IPS-NIHi7 (cell line): ENCODE results near the gene GNPDA1.
"Not testable (repeated sequence)": the region's sequence is repeated elsewhere in the genome, so short reads cannot be mapped to it uniquely, and the experiment has no call there.

ENCODE experiments used
- DNase-seq: peaks from one replicate; pipeline ENCODE4 v3.0.0; 2012; ENCODE audit warnings: mixed read lengths; ENCODE audit errors: extremely low spot score

Gene GNPDA1

DNA sequence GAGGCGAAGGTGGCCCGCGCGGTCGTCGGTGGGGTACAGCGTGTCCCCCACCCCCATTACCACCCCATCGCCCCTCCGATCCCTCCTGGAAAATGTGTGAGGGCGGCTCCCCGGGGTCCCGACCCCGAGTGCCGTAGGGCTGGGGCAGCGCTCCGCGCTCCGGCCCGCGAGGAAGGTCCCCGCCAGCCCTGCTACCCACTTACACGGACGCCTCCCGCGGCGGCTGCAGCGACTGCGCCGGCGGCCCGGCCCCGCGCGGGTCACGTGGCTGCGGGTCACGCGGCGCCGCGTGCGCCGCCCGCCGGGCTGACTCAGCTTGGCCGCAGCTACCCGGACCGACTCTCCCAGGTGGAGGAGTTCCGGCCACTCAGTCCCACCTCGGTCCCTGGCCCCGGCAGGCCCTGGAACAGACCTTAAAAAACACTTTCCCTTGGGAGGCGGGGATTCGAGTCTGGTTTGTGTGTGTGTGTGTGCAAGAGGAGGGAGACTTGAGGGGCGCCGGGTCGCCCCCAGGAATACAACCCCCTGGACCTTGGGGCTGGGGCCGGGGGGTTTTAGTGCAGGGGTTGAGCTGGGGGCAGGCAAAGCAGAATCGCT lies at the start of gene GNPDA1:
Gene GNPDA1 (minus strand): TSS at position 236 of the 597 bp plus-strand sequence. CDS start 992 bp downstream, outside the sequence.
- DNase-seq, result peak; percentile 86

DNA sequence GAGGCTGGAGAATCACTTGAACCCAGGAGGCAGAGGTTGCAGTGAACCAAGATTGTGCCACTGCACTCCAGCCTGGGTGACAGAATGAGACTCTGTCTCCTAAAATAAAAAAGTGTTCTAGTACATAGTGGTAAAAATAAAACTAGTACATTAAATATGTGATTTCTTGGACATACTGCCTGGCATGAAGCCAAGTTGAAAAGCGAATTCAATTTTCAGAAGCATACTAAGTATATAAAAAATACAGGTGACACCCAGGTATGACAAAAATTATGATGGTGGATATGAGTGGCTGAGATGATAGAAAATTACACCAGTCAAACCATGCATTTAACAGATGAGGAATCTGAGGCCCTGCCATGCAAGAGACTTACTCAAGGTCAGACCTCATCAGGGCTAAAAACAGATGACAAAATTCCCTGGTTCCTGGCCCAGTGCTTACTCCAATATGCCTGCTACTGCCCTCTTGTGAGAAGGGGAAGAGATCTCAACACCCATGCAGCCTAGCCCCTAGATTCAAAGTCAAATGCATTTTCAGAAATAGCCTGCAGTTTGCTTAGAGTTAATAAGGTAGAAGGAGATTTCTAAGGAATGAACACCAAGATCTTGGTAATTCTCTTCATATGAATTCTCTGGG lies 46.6 kb upstream of the GNPDA1 start:
- DNase-seq, result peak; percentile 58

DNA sequence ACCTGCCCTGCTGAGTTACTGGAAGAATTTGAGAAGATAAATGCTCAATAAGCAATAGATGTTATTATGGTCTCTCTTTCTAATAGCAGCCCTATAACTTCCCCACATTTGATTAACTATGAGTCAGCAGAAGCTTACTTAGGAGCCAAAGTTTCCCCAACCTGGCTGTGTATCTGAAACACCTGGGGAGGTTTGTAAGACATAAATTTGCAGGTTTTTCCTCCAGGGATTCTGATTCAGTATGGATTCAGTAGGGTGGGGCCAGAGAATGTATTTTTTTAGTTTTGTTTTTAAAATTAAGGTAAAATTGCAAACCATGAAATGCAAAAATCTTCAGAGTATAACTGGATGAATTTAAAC lies 44.9 kb upstream of the GNPDA1 start:
- DNase-seq, result no peak

DNA sequence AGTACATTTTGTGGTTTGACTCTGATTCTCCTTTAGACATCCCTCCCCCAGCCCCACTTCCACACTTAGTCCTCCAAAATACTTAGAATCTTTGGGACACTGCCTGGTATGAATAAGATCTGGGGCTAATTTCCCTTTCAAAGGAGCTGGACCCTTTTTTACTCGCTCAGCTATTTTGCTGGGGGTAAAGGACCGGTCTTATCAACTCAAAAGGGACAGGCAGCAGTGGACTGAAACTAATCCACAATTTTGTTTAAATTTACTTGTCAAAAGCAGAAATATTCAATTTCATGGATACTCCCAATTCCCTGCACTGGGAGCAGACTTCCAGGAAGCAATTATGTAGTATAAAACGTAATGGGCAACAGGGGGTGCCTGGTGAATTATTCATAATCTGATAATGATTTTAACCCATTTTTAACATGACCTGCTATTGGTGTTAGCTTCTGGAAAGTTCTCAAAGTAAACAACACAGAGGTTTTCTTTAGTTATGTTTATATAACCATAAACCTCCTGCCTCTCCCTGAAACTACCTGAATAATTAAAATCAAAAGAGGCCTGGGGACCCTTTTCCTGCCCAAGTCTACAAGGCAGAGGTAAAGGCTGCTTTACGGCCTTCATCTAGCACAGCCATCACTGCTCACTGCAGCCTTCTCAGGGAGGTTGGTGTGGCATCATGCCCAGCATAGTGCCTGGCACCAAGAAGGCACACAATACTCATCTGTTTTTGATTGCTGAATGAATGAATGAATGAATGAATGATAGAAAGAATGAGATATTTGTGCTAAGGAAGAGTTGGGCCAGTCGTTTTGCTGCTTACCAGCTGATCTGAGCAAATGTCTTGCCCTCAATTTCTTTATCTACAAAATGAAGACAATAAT lies 44.2 kb upstream of the GNPDA1 start:
- no peak for DNase-seq

DNA sequence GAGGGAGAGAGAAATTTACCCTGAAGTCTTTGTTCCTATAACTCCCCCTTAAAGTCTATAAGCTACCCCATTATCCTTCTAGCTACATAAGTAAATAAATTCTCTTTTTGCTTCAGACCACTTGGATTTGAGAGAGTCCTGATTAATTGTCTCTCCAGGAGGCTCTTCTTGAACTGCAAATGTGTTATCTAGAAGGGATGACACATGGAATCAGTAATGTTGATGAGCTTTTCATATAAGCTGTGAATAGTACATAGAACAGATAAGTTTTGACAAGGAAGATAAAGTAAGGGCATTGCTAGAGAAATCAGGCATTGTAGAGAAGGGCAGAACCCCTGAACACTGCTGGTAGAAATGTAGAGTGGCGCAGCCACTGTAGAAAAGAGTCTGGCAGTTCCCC lies 42.5 kb upstream of the GNPDA1 start:
- DNase-seq, result no peak

DNA sequence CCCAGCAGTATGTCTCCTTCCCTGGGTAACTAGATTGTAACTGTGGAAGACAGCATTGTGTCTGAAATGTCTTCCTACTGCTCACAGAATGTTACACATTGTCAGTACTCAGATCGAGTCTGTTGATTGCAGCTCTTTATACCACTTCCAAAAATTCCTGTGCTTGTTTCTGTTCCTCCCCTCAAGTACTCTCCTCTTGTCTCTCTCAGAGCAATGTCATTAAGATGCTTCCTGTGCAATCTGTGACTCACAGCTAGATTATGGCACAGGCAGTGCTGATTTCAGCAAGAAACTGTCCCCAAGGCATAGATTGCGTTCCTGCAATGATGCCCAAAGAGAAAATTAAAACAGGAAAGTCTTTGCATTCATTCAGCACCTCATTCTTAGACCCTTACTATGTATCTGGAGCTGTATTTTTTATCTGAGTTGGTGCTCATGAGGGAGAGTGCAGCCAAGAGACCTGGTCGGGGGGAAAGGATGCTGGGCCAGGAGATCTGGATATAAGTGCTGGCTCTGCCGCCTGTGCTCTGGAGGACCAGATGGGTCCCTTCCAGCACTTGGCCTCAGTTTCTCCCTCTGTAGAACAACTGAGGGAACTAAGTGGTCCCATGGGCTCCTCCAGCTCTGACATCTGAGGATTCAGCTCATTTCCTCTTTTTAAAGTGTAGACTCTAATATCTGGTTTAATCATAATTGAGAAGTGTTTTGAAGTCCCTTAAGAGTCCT lies 40.8 kb upstream of the GNPDA1 start:
- DNase-seq, result no peak

DNA sequence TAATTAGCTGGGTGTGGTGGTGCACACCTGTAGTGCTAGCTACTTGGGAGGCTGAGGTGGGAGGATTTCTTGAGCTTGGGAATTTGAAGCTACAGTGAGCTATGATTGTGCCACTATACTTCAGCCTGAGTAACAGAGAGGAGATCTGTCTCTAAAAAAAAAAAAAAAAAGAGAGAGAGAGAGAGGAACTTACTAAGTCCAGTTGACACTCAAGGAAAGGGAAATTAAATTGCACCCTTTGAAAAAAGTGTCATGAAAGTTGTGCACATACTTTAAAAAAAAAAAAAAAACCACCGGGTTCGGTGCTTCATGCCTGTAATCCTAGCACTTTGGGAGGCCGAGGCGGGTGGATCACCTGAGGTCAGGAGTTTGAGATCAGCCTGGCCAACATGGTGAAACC lies 39.2 kb upstream of the GNPDA1 start:
- DNase-seq, result not testable (repeated sequence)

DNA sequence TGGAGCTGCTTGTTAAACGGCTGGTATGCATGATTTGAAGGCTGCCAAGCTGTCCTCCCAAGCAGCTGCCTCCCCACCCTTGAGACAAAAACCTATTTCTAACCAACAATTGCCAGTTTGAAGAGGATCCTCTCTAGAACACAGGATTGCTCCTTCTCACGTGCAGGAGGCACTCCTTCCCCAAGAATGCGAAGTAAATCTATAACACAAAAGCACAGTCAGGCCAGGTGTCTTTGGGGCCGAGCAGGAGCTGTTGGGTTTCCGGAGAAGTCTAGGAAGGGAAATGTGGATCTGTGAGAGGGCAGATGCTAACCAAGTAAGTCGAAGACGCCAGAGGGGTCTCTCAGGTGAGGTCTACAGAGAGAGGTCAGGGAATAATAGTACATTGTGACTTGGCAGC lies 35.4 kb upstream of the GNPDA1 start:
- peak; percentile 63 for DNase-seq

DNA sequence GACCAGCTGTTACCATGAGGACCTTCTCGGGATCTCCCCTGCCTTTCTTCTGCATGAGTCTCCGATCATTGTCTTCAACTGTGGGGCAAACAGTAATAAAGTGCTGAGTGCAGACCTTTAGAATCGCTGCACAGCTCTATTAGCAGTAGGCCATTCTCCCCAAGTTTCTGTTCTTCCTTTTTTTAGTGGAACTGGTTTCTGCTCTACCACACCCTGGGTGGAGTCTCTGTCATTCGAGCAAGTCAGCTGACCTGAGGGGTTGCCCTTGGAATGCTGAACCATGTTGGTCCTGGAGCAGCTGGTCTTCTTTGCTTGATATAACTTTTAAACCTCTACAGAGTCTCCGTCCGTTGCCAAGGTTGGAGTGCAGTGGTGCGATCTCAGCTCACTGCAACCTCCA lies 33.4 kb upstream of the GNPDA1 start:
- no peak for DNase-seq

DNA sequence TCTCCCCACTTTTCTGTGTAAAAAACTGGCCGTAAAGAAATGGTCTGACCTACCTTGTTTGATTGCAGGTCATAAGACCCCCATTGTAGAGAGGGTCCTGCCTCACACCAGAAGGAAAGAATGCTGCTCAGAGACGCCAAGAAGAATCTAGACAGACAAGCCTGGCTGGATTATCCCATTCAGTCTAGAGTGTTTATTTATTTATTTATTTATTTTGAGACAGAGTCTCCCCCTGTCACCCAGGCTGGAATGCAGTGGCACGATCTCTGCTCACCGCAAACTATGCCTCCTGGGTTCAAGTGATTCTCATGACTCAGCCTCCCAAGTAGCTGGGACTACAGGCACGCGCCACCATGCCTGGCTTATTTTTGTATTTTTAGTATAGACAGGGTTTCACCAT lies 28.1 kb upstream of the GNPDA1 start:
- DNase-seq, result not testable (repeated sequence)

DNA sequence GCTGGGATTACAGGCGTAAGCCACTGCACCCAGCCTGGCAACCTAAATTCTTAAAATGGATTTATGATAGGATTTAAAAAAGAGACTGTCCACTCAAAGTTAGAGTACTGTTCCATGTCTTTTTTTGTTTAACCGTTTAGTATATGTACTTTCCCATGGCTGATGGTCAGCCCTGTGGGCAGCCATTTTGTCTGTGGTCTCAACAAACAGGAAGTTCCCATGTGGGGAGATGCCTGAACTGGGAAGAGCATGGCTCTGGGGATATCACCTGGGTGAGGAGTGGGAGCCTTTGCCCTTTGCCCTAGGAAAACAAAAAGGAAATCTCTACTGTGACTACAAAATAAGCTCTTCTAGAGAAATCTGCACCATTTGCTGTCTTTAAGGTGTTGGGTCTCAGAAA lies 27.5 kb upstream of the GNPDA1 start:
- no peak for DNase-seq

DNA sequence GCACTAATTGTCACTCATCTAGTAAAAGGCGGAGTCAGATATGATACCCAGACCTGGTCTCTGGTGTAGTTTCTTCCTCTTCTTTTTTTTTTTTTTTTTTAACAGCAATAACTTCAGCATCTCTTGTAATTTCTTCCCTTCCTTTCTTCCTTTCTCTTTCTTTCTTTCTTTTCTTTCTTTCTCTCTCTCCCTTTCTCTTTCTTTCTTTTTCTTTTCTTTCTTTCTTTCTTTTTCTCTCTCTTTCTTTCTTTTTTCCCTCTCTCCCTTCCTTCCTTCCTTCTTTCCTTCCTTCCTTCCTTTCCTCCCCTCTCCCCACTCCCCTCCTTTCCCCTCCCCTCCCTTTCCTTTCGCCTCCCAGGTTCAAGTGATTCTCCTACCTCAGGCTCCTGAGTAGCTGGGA lies 25.9 kb upstream of the GNPDA1 start:
- no peak for DNase-seq

DNA sequence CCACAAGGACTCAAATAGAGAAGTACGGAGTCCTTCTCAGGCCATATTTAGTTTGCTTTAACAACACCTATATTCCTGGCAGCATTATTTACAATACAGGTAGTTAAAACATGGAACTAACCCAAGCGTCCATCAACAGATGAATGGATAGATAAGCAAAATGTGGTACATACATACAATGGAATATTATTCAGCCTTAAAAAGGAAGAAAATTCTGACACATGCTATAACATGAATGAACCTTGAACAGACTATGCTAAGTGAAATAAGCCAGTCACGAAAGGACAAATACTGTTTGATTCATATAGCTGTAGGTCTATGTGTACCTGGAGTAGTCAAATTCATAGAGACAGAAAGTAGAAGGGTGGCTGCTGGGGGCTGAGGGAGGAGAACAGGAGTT lies 24.8 kb upstream of the GNPDA1 start:
- DNase-seq, result not testable (repeated sequence)

DNA sequence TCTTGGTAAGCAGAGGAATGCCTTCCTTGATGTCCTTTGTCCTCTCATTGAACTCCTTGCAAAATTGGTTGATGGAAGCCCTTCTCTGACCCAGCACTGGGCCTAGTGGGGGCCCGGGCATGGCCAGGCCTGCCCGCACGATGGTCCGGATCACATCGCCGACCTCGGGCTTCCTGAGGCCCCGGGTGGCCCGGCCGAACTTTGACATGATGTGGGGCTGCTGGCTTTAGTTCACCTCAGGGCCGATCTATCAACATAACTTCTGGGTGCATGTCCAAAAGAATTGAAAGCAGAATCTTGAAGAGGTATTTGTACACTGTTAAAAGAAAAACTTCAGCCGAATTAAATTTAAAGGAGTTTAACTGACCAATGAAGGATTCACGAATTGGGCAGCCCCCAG lies 24.1 kb upstream of the GNPDA1 start:
- no peak for DNase-seq

DNA sequence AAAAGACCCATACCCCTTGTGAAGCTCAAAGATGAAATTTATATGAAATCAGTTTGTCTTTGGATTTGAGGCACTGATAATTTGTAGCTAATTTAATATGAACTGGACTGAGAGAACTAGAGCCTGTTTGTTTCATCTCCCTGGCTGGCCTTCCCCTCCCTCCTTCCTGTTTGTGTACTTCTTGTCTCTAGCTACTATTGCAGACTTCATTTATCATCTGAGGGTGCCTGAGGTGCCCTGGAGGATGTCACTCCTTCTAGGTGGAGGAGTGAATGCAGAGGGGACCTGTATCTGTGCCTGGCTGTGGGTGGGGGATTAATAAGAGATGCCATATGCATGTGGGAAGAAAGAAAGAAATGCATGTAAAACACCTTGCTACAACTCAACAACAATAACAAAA lies 22.2 kb upstream of the GNPDA1 start:
- no peak for DNase-seq

DNA sequence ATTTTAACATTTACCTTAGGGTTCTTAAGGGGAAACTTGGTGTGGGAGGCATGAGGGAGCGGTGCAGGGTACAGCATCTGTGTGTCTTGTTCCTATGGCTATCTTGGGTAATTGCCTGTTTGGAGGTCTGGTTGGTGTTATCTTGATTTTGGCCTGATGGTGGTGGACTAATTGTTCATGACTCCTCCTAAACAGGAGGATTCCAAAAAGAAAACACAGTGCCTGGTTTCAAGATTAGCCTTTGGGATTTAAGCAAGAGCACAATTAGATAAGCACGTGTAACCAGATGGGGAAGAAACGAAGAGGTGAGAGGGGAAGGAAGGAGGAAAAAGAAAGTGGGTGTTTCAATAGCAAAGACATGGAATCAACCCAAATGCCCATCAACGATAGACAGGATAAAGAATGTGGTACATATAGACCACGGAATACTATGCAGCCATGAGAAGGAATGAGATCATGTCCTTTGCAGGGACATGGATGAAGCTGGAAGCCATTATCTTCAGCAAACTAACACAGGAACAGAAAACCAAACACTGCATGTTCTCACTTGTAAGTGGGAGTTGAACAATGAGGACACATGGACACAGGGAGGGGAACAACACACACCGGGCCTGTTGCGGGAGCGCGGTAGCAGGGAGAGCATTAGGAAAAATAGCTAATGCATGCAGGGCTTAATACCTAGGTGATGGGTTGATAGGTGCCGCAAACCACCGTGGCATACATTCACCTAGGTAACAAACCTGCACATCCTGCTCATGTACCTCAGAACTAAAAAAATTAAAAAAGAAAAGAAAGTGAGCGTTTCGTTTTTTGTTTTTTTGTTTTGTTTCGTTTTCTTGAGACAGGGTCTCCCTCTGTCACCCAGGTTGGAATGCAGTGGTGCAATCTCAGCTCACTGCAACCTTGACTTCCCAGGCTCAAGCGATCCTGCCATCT lies 21.1 kb upstream of the GNPDA1 start:
- DNase-seq, result not testable (repeated sequence)

DNA sequence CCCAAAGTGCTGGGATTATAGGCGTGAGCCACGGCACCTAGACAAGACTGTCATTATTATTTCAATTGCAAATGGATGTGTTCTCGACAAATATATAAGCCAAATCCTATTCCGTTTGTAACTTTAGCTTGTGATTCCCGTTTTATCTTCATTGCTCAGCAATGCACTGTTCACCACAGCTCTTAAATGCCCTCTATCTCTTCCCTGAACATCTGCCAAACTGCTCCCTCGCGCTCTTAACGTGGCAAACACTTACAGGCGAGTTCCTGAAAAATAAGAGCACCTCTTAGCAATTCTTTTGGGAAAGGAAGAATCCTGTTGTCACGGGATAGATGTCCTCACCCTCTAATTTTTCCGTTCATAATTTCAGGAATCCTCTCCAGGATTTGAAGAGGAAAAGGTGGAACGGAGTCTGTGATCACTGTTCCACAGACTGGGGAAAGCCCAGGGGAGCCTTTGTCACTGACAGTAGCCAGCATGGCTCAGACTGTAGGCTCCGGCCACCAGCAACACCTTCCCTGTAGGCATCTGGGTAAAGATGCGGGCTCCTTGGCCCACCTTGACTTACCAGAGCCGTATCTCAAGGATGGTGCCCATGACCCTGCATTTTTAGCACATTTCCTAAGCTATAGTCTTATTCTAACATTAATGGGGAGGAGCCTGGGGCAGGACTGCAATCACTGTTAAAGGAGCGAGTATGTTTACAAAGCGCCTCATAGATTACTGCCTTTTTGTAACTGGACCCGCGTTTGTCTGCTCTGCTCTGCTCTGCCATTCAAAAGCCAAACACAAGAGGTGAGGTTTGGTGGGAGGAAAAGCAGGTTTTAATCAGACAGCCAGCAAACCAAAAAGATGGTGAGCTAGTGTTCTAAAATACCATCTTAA lies 20.2 kb upstream of the GNPDA1 start:
- DNase-seq, result no peak

DNA sequence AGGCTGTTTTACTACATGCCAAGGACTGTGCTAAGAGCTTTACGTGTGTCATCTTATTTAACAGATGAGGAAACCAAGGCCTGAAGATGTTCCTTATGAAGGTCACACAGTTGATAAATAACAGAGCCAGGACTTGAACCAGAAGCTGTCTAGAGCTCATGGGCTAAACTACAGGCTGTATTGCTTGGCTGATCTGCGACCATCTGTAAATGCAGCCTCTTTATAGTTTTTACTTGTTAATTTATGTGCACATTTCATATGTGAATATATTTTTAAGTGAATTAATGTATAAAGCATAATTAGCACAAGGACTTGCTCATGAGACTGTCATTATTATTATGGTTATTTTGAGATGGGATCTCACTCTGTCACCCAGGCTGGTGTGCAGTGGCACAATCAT lies 19.3 kb upstream of the GNPDA1 start:
- no peak for DNase-seq

DNA sequence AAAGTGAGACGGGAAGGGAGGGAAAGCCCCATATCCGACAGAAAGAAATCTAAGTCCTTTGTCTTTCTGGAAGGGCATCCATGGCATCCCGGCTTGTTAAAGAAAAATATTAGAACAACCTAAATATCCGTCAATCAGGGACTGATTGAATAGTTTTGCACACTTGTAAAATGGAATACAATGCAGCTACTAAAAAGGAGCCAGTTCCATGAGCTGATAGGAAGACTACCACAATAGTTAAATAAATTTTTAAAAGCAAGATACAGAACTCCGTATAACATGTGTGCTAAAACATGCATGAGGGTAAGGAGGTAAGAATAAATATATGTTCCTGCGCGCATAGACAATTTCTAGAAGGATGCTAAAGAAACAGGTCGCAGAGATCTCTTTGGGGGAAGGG lies 12.8 kb upstream of the GNPDA1 start:
- no peak for DNase-seq

DNA sequence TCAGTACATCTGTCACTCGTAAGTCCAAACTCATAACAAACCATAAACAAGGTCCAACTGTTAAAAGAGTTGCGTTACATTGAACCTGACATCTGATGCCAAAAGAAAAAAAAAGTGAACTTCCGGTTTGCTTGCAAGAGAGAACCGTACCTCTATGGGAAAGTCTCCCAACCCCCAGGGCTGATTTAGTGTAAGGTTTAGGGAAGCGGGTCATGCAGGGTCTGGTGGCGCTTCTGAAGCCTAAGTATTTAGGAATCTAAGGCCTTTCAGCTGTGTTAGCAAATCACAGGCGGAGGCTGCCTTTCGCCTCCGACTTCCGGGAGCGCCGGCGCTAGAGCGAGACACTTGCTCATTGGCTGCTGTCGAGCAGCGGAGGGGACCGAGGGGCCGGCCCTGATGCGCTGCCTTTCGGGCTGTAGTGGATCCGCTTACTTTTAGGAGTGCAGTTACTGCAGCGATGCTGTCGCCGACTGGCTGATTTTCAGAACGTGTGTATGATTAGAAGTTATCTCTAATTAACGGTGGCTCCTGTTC lies 12.0 kb upstream of the GNPDA1 start:
- peak; percentile 98 for DNase-seq
